Measurements from ENCODE around the gene LGR5. TPM values are rescaled to one million over a fixed set of nuclear protein-coding genes. Genes with fewer than 3 reads are reported as not detected.
"Not testable (repeated sequence)": the region's sequence is repeated elsewhere in the genome, so short reads cannot be mapped to it uniquely, and the experiment has no call there.

Gene LGR5
- total and polyA plus RNA-seq, 4 donors = 1.6 to 8.8 (median 7.2) TPM

DNA sequence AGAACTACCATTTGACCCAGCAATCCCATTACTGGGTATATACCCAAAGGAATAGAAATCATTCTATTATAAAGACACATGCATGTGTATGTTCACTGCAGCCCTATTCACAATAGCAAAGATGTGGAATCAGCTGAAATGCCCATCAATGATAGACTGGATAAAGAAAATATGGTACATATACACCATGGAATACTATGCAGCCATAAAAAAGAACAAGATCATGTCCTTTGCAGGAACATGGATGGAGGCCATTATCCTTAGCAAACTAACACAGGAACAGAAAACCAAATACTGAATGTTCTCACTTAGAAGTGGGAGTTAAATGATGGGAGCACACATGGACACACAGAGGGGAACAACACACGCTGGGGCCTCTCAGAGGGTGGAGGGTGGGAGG is 116.2 kb downstream of the LGR5 start:
- not testable (repeated sequence) for DNase-seq (ENCODE audit: low read depth in 4 of 6, low spot score in 6 of 6); H3K4me1 ChIP-seq (ENCODE audit: control insufficient read depth, insufficient read depth, low read length); H3K27ac ChIP-seq (ENCODE audit: low read depth, low read length); H3K36me3 ChIP-seq (ENCODE audit: control insufficient read depth, insufficient read depth, low read length); H3K27me3 ChIP-seq (ENCODE audit: control insufficient read depth, insufficient read depth, low read length); H3K9me3 ChIP-seq (ENCODE audit: control insufficient read depth, insufficient read depth, low read length); H3K4me3 ChIP-seq (ENCODE audit: low read depth, low read length)
- WGBS (ENCODE audit: insufficient coverage) = no CpG with 5 or more reads among the region's 1 CpG

DNA sequence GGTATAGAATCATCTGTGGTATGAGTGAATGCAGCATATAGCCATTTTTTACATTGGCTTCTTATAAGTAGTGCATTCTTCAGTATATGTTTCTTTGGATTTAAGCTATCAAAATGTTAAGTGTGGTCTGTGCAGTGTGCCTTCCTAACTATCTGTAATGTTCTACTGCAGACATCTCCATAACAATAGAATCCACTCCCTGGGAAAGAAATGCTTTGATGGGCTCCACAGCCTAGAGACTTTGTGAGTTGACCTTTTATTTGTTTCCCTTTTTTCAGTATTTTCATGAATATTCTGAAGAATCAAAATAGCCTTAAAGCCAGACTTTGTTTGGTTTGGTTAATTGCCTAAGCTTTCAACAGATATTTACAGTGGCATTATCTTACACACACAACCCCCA is 116.8 kb downstream of the LGR5 start:
- no peaks in the 10 kb centered on the region for H3K27me3 ChIP-seq (ENCODE audit: control insufficient read depth, insufficient read depth, low read length)
- H3K4me3 ChIP-seq (ENCODE audit: low read depth, low read length) = no peak overlapping the region
- H3K27ac ChIP-seq (ENCODE audit: low read depth, low read length) = no peak overlapping the region
- H3K9me3 ChIP-seq (ENCODE audit: control insufficient read depth, insufficient read depth, low read length) = no peaks in the 10 kb centered on the region
- DNase-seq (ENCODE audit: low read depth in 4 of 6, low spot score in 6 of 6) = no peak
- H3K36me3 ChIP-seq (ENCODE audit: control insufficient read depth, insufficient read depth, low read length) = no peaks in the 10 kb centered on the region
- H3K4me1 ChIP-seq (ENCODE audit: control insufficient read depth, insufficient read depth, low read length) = no peaks in the 10 kb centered on the region

DNA sequence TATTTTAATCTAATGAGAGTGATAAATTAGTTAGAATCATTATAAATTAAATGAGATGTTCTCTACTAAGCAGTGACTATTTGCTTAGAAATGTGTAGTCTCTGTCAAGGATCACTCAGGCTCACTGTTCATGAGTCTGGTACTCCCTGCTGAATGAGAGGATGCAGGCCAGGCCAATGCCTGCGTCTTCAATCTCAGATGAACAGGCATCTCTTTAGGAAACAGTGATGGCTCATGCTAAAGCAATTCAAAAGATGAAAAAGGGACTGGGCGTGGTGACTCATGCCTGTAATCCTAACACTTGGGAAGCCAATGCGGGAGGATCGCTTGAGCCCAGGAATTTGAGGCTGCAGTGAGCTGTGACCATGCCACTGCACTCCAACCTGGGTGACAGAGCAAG is 117.3 kb downstream of the LGR5 start:
- Histone ChIP-seq H3K27me3 (ENCODE audit: control insufficient read depth, insufficient read depth, low read length) (no peaks in the 10 kb centered on the region), H3K9me3 (ENCODE audit: control insufficient read depth, insufficient read depth, low read length) (no peaks in the 10 kb centered on the region), H3K36me3 (ENCODE audit: control insufficient read depth, insufficient read depth, low read length) (no peaks in the 10 kb centered on the region), H3K27ac (ENCODE audit: low read depth, low read length) (no peak overlapping the region), H3K4me3 (ENCODE audit: low read depth, low read length) (no peak overlapping the region), H3K4me1 (ENCODE audit: control insufficient read depth, insufficient read depth, low read length) (no peaks in the 10 kb centered on the region)
- DNase-seq (ENCODE audit: low read depth in 4 of 6, low spot score in 6 of 6) = no peak
- WGBS (ENCODE audit: insufficient coverage) = 31% methylated on average over 4 of the region's 4 CpGs

DNA sequence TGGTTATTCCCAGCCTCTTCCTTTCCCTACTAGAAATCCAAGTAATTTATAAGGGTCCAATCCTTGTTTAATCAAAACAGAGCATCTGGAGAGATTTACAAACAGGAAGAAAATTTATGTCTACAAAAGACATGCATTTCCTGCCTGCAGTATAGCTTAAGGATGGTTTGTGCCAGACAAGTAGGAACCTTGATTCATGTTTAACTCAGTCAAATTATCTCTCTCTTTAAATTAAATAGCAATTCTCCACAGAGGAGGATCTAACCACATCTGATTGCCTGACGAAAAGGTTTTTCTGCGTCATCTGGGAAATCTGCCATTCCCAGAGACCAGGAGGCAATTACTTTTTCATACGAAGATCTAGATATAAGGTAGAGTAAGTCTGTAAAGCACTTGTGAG is 118.8 kb downstream of the LGR5 start:
- Histone ChIP-seq H3K4me1 (ENCODE audit: control insufficient read depth, insufficient read depth, low read length) (no peaks in the 10 kb centered on the region), H3K27ac (ENCODE audit: low read depth, low read length) (no peak overlapping the region), H3K27me3 (ENCODE audit: control insufficient read depth, insufficient read depth, low read length) (no peaks in the 10 kb centered on the region), H3K9me3 (ENCODE audit: control insufficient read depth, insufficient read depth, low read length) (no peaks in the 10 kb centered on the region), H3K36me3 (ENCODE audit: control insufficient read depth, insufficient read depth, low read length) (no peaks in the 10 kb centered on the region), H3K4me3 (ENCODE audit: low read depth, low read length) (no peak overlapping the region)
- 89% methylated on average over 3 of the region's 3 CpGs for WGBS (ENCODE audit: insufficient coverage)
- DNase-seq (ENCODE audit: low read depth in 4 of 6, low spot score in 6 of 6) = peak in 1 of 6 donors; percentile 38

DNA sequence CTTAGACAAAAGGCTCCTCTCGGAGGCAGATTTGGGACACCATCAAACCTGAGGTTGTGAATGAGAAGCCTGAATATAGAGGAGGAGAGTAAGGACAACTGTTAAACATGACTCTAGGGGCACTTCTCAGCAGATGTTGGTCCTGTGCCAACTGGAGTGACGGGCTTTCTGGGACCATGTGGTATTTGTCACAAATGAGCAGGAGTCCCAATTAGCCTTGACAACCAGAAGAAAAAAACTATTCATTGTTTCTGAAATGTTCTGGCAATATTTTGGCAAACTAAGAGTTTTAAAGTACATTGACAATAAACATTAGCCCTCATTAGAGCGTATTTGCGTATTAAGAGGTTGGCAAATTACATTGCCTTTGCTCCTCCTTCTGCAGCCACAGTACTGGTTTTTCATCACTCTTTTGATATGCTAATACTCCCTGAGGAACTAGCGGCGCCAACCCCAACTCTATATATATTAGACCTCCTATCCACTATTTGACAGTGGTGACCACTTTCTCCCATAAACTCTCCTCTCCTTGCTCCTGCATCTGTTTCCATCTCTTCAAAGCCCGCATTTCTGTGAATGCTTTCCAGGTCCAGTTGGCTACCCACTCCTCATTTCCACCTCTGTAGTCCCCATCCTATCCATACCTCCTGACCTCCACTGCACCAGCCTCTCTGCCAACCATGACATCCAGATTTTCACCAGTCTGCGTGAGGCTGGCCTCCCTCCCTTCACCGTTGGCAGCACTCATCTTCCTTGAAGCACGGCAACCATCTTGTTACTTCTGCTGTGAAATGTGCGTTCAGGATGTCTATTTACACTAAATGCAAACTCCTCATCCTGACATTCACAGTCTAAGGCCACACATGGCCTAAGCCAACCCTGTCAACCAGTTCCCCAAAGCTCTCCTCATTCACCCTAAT is 123.3 kb downstream of the LGR5 start:
- peak in 2 of 6 donors; percentile 54 to 70 for DNase-seq (ENCODE audit: low read depth in 4 of 6, low spot score in 6 of 6)
- WGBS (ENCODE audit: insufficient coverage) = 56% methylated on average over 9 of the region's 11 CpGs
- Histone ChIP-seq H3K4me3 (ENCODE audit: low read depth, low read length) (no peak overlapping the region), H3K4me1 (ENCODE audit: control insufficient read depth, insufficient read depth, low read length) (no peaks in the 10 kb centered on the region), H3K9me3 (ENCODE audit: control insufficient read depth, insufficient read depth, low read length) (no peaks in the 10 kb centered on the region), H3K27me3 (ENCODE audit: control insufficient read depth, insufficient read depth, low read length) (no peaks in the 10 kb centered on the region), H3K27ac (ENCODE audit: low read depth, low read length) (no peak overlapping the region), H3K36me3 (ENCODE audit: control insufficient read depth, insufficient read depth, low read length) (no peaks in the 10 kb centered on the region)

DNA sequence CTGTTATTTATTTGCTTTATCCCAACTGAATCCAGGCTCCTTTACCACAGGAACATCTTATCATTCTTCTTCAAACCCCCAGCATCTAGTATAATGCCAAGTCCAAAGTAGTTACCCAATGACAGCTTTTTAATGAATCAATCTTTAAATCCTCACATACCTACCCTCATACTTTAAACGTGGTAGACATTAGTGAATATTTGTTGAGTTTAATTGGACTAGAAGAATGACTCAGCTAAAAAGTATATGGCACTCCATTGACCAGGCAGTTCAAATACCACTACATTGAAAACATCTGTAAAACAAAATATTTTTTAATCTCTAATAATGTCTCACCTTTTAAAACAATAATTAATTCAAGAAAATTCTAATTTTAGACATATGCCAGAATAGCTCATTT is 125.9 kb downstream of the LGR5 start:
- no CpG with 5 or more reads among the region's 1 CpG for whole genome bisulfite sequencing (ENCODE audit: insufficient coverage)
- Histone ChIP-seq H3K36me3 (ENCODE audit: control insufficient read depth, insufficient read depth, low read length) (no peaks in the 10 kb centered on the region), H3K27me3 (ENCODE audit: control insufficient read depth, insufficient read depth, low read length) (no peaks in the 10 kb centered on the region), H3K4me3 (ENCODE audit: low read depth, low read length) (no peak overlapping the region), H3K27ac (ENCODE audit: low read depth, low read length) (no peak overlapping the region), H3K4me1 (ENCODE audit: control insufficient read depth, insufficient read depth, low read length) (no peaks in the 10 kb centered on the region), H3K9me3 (ENCODE audit: control insufficient read depth, insufficient read depth, low read length) (no peaks in the 10 kb centered on the region)
- DNase-seq (ENCODE audit: low read depth in 4 of 6, low spot score in 6 of 6) = no peak

DNA sequence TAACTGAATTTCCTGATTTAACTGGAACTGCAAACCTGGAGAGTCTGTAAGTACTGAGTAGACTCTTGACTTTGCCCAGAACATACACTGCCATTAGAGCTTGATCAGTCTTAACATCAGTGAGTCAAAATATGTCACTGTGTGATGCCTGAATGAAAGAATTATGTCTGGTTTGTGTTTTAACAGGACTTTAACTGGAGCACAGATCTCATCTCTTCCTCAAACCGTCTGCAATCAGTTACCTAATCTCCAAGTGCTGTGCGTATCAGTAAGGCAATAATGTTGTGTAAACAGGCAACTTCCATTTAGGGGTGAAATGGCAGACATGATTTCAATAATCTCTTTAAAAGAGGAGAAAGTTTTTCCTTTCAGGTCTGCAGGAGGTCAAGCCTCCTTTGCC is 127.1 kb downstream of the LGR5 start:
- DNase-seq (ENCODE audit: low read depth in 4 of 6, low spot score in 6 of 6) = no peak
- Histone ChIP-seq H3K4me1 (ENCODE audit: control insufficient read depth, insufficient read depth, low read length) (no peaks in the 10 kb centered on the region), H3K4me3 (ENCODE audit: low read depth, low read length) (no peak overlapping the region), H3K36me3 (ENCODE audit: control insufficient read depth, insufficient read depth, low read length) (no peaks in the 10 kb centered on the region), H3K9me3 (ENCODE audit: control insufficient read depth, insufficient read depth, low read length) (no peaks in the 10 kb centered on the region), H3K27ac (ENCODE audit: low read depth, low read length) (no peak overlapping the region), H3K27me3 (ENCODE audit: control insufficient read depth, insufficient read depth, low read length) (no peaks in the 10 kb centered on the region)
- no CpG with 5 or more reads among the region's 2 CpGs for WGBS (ENCODE audit: insufficient coverage)

- H3K27ac ChIP-seq (ENCODE audit: low read depth, low read length) = no peak overlapping the region
- H3K9me3 ChIP-seq (ENCODE audit: control insufficient read depth, insufficient read depth, low read length) = no peaks in the 10 kb centered on the region
- no peaks in the 10 kb centered on the region for H3K4me1 ChIP-seq (ENCODE audit: control insufficient read depth, insufficient read depth, low read length)
- DNase-seq (ENCODE audit: low read depth in 4 of 6, low spot score in 6 of 6) = no peak
- no peak overlapping the region for H3K4me3 ChIP-seq (ENCODE audit: low read depth, low read length)
- no peaks in the 10 kb centered on the region for H3K27me3 ChIP-seq (ENCODE audit: control insufficient read depth, insufficient read depth, low read length)
- H3K36me3 ChIP-seq (ENCODE audit: control insufficient read depth, insufficient read depth, low read length) = no peaks in the 10 kb centered on the region
- no CpG with 5 or more reads among the region's 3 CpGs for WGBS (ENCODE audit: insufficient coverage)
Observed at GRCh38 chr12:71567537-71567936, 127.9 kb downstream of the LGR5 start.

- H3K9me3 ChIP-seq (ENCODE audit: control insufficient read depth, insufficient read depth, low read length); H3K4me3 ChIP-seq (ENCODE audit: low read depth, low read length); H3K27me3 ChIP-seq (ENCODE audit: control insufficient read depth, insufficient read depth, low read length); H3K4me1 ChIP-seq (ENCODE audit: control insufficient read depth, insufficient read depth, low read length); H3K27ac ChIP-seq (ENCODE audit: low read depth, low read length); H3K36me3 ChIP-seq (ENCODE audit: control insufficient read depth, insufficient read depth, low read length); DNase-seq (ENCODE audit: low read depth in 4 of 6, low spot score in 6 of 6): not testable (repeated sequence)
- no CpG with 5 or more reads among the region's 6 CpGs for WGBS (ENCODE audit: insufficient coverage)
Observed at GRCh38 chr12:71569885-71570284, 130.3 kb downstream of the LGR5 start.

GRCh38 chr12:71576496-71576895 is 136.9 kb downstream of the LGR5 start:
- DNase-seq (ENCODE audit: low read depth in 4 of 6, low spot score in 6 of 6) = peak in 2 of 6 donors; percentile 8 to 12

More at GRCh38 chr12:71576496-71576895, 136.9 kb downstream of the LGR5 start:
- Histone ChIP-seq H3K9me3 (ENCODE audit: control insufficient read depth, insufficient read depth, low read length) (no peaks in the 10 kb centered on the region), H3K4me3 (ENCODE audit: low read depth, low read length) (no peak overlapping the region), H3K4me1 (ENCODE audit: control insufficient read depth, insufficient read depth, low read length) (no peaks in the 10 kb centered on the region), H3K27ac (ENCODE audit: low read depth, low read length) (no peak overlapping the region), H3K27me3 (ENCODE audit: control insufficient read depth, insufficient read depth, low read length) (no peaks in the 10 kb centered on the region), H3K36me3 (ENCODE audit: control insufficient read depth, insufficient read depth, low read length) (no peaks in the 10 kb centered on the region)
- 71% methylated on average over 3 of the region's 3 CpGs for WGBS (ENCODE audit: insufficient coverage)

Measured in spinal cord (tissue), 10 donors.